Mesothelial cell of epicardium (in vitro differentiated cells): ENCODE results near the gene IPO11. TPM values are rescaled to one million over a fixed set of nuclear protein-coding genes. Genes with fewer than 3 reads are reported as not detected.

Experiments
- DNase-seq, 2 experiments: peaks; one replicate each; pipeline ENCODE4 v3.0.0; 2021; ENCODE audit warnings: low spot score in 2 of 2; ENCODE audit not compliant: unreplicated experiment in 2 of 2
- H3K27ac Mint-ChIP-seq: 2 replicates; pipeline ENCODE4 v1.8.0; 2021; ENCODE audit warnings: mixed read lengths
- H3K27me3 Mint-ChIP-seq: 2 replicates; pipeline ENCODE4 v1.8.0; 2021; ENCODE audit warnings: low read depth, mixed read lengths
- H3K36me3 Mint-ChIP-seq: 2 replicates; pipeline ENCODE4 v1.8.0; 2021; ENCODE audit warnings: mixed read lengths
- H3K4me1 Mint-ChIP-seq: 2 replicates; pipeline ENCODE4 v1.8.0; 2021; ENCODE audit warnings: mixed read lengths
- H3K4me3 Mint-ChIP-seq: 2 replicates; pipeline ENCODE4 v1.8.0; 2021; ENCODE audit warnings: mild to moderate bottlenecking, moderate library complexity, mixed read lengths
- H3K9me3 Mint-ChIP-seq: 2 replicates; pipeline ENCODE4 v1.8.0; 2021; ENCODE audit warnings: mixed read lengths
- total RNA-seq: library from RNA; stranded (reverse); gene quantifications from 3 replicates; pipeline ENCODE4 v1.2.1, GENCODE V29; 2021
- TF ChIP-seq, protein P1 (sequence below): fragments of 200-600 bp; sonication (generic); IDR thresholded peaks from one replicate; pipeline ENCODE4 v1.5.0; 2021; ENCODE audit warnings: antibody characterized with exemption; ENCODE audit not compliant: unreplicated experiment

The IPO11 gene
- total RNA-seq, 1 donor from 2014 or later, result 31.9 TPM

DNA sequence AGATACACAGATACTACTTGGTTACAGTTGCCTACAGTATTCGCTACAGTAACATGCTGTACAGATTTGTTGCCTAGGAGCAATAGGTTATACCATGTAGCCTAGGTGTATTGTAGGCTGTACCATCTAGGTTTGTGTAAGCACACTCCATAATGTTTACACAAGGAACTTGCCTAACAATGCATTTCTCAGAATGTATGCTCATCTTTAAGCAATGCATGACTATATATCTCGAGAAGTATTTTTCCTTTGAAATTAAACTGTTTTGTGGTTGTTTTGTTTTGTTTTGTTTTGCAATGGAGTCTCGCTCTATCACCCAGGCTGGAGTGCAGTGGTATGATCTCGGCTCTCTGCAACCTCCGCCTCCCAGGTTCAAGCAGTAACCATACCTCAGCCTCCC lies 191.4 kb downstream of the IPO11 start:
- TF ChIP-seq, protein P1, sequence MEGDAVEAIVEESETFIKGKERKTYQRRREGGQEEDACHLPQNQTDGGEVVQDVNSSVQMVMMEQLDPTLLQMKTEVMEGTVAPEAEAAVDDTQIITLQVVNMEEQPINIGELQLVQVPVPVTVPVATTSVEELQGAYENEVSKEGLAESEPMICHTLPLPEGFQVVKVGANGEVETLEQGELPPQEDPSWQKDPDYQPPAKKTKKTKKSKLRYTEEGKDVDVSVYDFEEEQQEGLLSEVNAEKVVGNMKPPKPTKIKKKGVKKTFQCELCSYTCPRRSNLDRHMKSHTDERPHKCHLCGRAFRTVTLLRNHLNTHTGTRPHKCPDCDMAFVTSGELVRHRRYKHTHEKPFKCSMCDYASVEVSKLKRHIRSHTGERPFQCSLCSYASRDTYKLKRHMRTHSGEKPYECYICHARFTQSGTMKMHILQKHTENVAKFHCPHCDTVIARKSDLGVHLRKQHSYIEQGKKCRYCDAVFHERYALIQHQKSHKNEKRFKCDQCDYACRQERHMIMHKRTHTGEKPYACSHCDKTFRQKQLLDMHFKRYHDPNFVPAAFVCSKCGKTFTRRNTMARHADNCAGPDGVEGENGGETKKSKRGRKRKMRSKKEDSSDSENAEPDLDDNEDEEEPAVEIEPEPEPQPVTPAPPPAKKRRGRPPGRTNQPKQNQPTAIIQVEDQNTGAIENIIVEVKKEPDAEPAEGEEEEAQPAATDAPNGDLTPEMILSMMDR, result no peak
- Mint-ChIP-seq H3K36me3 (peaks cover 13% of the 10 kb centered on the region), H3K4me3 (no peak overlapping the region), H3K27me3 (no peaks in the 10 kb centered on the region), H3K9me3 (no peaks in the 10 kb centered on the region), H3K4me1 (peaks cover 8% of the 10 kb centered on the region), H3K27ac (no peak overlapping the region)
- DNase-seq, result no peak

DNA sequence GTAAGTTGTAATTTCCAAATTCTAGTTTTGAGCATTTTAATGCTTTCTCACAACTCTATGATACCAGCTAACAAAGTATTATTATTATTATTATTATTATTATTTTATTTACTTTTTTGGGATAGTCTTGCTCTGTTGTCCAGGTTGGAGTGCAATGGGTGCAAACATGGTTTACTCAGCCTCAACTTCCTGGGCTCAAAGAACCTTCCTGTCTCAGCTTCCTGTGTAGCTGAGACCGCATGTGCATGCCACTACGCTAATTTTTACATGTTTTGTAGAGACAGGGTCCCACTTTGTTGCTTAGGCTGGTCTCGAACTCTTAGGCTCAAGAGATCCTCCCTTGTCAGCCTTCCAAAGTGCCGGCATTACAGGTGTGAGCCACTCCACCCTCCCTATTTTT lies 193.1 kb downstream of the IPO11 start:
- H3K36me3 Mint-ChIP-seq, result peaks cover 22% of the 10 kb centered on the region
- no peak overlapping the region for H3K4me3 Mint-ChIP-seq
- TF ChIP-seq, protein P1, result no peak
- no peak for DNase-seq
- H3K4me1 Mint-ChIP-seq, result peaks cover 8% of the 10 kb centered on the region
- no peaks in the 10 kb centered on the region for H3K27me3 Mint-ChIP-seq
- H3K27ac Mint-ChIP-seq, result no peak overlapping the region
- H3K9me3 Mint-ChIP-seq, result no peaks in the 10 kb centered on the region

DNA sequence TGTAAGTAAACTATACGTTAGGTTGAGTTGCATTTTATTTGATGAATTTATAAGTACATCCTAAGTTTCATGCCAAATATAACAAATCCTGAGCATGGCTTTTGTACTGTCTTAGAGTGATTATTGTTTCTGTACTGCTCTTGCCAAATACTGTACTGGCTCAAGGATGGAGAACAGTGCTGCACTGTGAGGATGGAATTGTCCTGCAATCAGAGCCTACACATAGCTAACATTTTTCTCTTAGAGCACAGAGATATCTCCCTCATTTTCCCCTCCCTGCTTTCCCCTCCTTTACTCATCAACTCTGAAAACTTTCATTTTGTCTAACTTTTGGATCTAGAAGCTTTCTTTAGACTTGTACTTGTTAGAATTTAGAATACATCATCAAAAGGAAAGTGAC lies 194.3 kb downstream of the IPO11 start:
- TF ChIP-seq, protein P1, result no peak
- Mint-ChIP-seq H3K4me1 (peaks cover 6% of the 10 kb centered on the region), H3K36me3 (peaks cover 22% of the 10 kb centered on the region), H3K27me3 (no peaks in the 10 kb centered on the region), H3K9me3 (no peaks in the 10 kb centered on the region), H3K4me3 (no peak overlapping the region), H3K27ac (peak overlapping the region; percentile 23)
- DNase-seq, result no peak

DNA sequence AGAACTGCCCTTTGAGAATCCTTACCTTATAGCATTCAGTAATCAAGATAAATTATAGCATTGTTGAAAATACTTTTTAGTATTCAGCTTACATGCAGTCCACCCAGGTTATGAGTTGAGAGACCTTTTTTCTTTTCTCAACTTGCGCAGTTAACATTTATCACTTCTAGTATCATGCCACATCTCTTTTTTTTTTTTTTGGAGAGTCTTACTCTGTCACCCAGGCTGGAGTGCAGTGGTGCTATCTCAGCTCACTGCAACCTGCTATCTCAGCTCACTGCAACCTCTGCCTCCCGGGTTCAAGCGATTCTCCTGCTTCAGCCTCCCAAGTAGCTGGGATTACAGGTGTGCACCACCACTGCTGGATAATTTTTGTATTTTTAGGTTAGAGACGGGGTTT lies 195.1 kb downstream of the IPO11 start:
- Mint-ChIP-seq H3K4me1 (peaks cover 4% of the 10 kb centered on the region), H3K9me3 (no peaks in the 10 kb centered on the region), H3K4me3 (no peak overlapping the region), H3K27me3 (no peaks in the 10 kb centered on the region), H3K36me3 (peaks cover 22% of the 10 kb centered on the region), H3K27ac (no peak overlapping the region)
- DNase-seq, result no peak
- TF ChIP-seq, protein P1, result no peak

DNA sequence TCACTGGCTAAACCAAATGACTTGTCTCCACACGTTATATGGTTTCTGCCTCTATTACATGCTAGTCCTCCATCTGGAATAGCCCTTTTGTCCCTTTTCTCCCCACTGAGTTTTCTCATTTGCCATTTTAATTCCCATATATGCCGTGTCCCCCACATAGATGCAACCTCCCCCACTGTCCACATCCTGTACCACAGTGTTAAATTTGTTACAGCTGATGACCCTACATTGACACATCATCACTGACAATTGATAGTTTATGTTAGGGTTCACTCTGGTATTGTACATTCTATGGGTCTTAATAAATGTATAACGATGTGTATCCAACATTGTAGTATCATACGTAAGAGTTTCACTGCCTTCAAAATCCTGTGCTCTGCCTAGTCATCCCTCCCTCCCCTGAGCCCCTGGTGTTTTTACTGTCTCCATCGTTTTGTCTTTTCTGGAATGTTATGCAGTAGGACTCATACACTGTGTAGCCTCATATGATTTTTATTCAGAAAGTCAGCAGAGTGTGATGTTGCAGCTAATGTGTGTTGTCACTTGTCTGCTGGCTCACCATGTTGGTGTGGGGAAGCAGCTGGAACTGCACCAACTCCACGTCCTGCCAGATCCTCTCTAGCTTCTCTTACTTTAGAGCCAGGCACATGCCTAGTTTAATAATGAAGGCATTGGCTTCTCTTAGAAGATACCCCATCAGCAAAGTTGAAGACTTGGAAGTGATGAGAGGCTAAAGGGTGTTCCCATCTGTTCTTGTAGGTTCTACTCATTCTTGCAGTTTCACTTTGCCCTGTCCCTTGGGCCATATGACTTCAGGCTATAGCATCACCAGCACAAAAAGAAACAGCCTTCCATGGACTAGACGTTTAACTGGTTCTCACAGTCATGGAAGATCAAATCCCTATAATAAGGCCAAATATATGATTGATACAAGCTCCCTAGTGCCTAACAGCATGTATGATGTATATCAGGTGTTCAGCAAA lies 196.3 kb downstream of the IPO11 start:
- DNase-seq, result no peak
- no peak overlapping the region for H3K27ac Mint-ChIP-seq
- TF ChIP-seq, protein P1, result no peak
- no peaks in the 10 kb centered on the region for H3K27me3 Mint-ChIP-seq
- H3K9me3 Mint-ChIP-seq, result no peaks in the 10 kb centered on the region
- H3K4me3 Mint-ChIP-seq, result no peak overlapping the region
- H3K36me3 Mint-ChIP-seq, result peaks cover 25% of the 10 kb centered on the region
- H3K4me1 Mint-ChIP-seq, result peaks cover 4% of the 10 kb centered on the region
